ENCODE measurements around the gene SIRT2.

SIRT2 gene

GRCh38 chr19:38901683-38902082, 2.3 kb upstream of the SIRT2 start:
- no peak for TF ChIP-seq SUZ12 (IDR thresholded peaks at IDR 0.05)
- no peak for TF ChIP-seq ARNT (IDR thresholded peaks at IDR 0.05)
- TF ChIP-seq TARDBP (IDR thresholded peaks at IDR 0.05), result no peak
- TF ChIP-seq FOXK2 (IDR thresholded peaks at IDR 0.05), result no peak
- TF ChIP-seq FOXA1 (IDR thresholded peaks at IDR 0.05), result no peak
- no peak for TF ChIP-seq FOXM1 (IDR thresholded peaks at IDR 0.05; ENCODE audit: borderline replicate concordance)
- no peak for TF ChIP-seq ZNF384 (IDR thresholded peaks at IDR 0.05)
- no peak for TF ChIP-seq LEF1 (IDR thresholded peaks at IDR 0.05; ENCODE audit: borderline replicate concordance)
- TF ChIP-seq PKNOX1 (IDR thresholded peaks at IDR 0.05), result no peak
- TF ChIP-seq CTBP1 (IDR thresholded peaks at IDR 0.05; ENCODE audit: borderline replicate concordance), result no peak
- TF ChIP-seq SP1 (IDR thresholded peaks at IDR 0.05), result no peak
- ChIA-PET CTCF (no interaction called here), POLR2A (no interaction called here)
- DNase-seq (ENCODE audit: extremely low spot score), result no peak

GRCh38 chr19:38900743-38901190, 1.3 kb upstream of the SIRT2 start:
- TF ChIP-seq SP1 (IDR thresholded peaks at IDR 0.05) (no peak), L3MBTL2 (conservative IDR thresholded peaks at IDR 0.05) (no peak), LEF1 (IDR thresholded peaks at IDR 0.05; ENCODE audit: borderline replicate concordance) (no peak), ZNF384 (IDR thresholded peaks at IDR 0.05) (no peak), ARNT (IDR thresholded peaks at IDR 0.05) (no peak), HDGF (IDR thresholded peaks at IDR 0.05; ENCODE audit: borderline replicate concordance) (no peak), FOXK2 (IDR thresholded peaks at IDR 0.05) (no peak), PKNOX1 (IDR thresholded peaks at IDR 0.05) (no peak), BHLHE40 (IDR thresholded peaks at IDR 0.05; ENCODE audit: borderline replicate concordance) (no peak), FOXA1 (IDR thresholded peaks at IDR 0.05) (no peak), CTBP1 (IDR thresholded peaks at IDR 0.05; ENCODE audit: borderline replicate concordance) (no peak), TARDBP (IDR thresholded peaks at IDR 0.05) (no peak), SUZ12 (IDR thresholded peaks at IDR 0.05) (no peak), NFRKB (IDR thresholded peaks at IDR 0.05) (no peak), FOXM1 (IDR thresholded peaks at IDR 0.05; ENCODE audit: borderline replicate concordance) (no peak), ELF4 (IDR thresholded peaks at IDR 0.05) (no peak)
- ChIA-PET POLR2A (interaction anchor here (1.3 to 1.7 kb wide), 6 partner anchors 13 to 253 kb away, joined by 4 to 14 read pairs (median 4); partner anchors contain the start of genes ACTN4, MRPS12 and SARS2), CTCF (interaction anchor here (0.7 to 1.8 kb wide), 3 partner anchors 13 to 45 kb away, joined by 5 to 9 read pairs (median 5); partner anchors contain the start of gene SARS2)
- no peak for DNase-seq (ENCODE audit: extremely low spot score)

GRCh38 chr19:38900202-38900629, 798 bp upstream of the SIRT2 start:
- ChIA-PET CTCF (interaction anchor here (1.7 to 1.8 kb wide), 2 partner anchors 13 to 30 kb away, joined by 5 to 9 read pairs; partner anchors contain the start of gene SARS2), POLR2A (interaction anchor here (1.0 to 1.7 kb wide), 9 partner anchors 12 to 282 kb away, joined by 3 to 14 read pairs (median 4); partner anchors contain the start of genes ACTN4, EIF3K, HNRNPL and MRPS12)
- no peak for DNase-seq (ENCODE audit: extremely low spot score)
- TF ChIP-seq SP1 (IDR thresholded peaks at IDR 0.05) (no peak), NFRKB (IDR thresholded peaks at IDR 0.05) (no peak), ZNF384 (IDR thresholded peaks at IDR 0.05) (no peak), ELF4 (IDR thresholded peaks at IDR 0.05) (no peak), SUZ12 (IDR thresholded peaks at IDR 0.05) (no peak), LEF1 (IDR thresholded peaks at IDR 0.05; ENCODE audit: borderline replicate concordance) (no peak), PKNOX1 (IDR thresholded peaks at IDR 0.05) (no peak), FOXM1 (IDR thresholded peaks at IDR 0.05; ENCODE audit: borderline replicate concordance) (no peak)

GRCh38 chr19:38898788-38899446, 501 bp downstream of the SIRT2 start:
- POLR2A ChIA-PET, result no interaction called here
- DNase-seq (ENCODE audit: extremely low spot score), result no peak
- TF ChIP-seq BHLHE40 (IDR thresholded peaks at IDR 0.05; ENCODE audit: borderline replicate concordance) (no peak), FOXA1 (IDR thresholded peaks at IDR 0.05) (no peak), FOXK2 (IDR thresholded peaks at IDR 0.05) (no peak), HDGF (IDR thresholded peaks at IDR 0.05; ENCODE audit: borderline replicate concordance) (no peak), ELF4 (IDR thresholded peaks at IDR 0.05) (no peak), TARDBP (IDR thresholded peaks at IDR 0.05) (no peak), L3MBTL2 (conservative IDR thresholded peaks at IDR 0.05) (no peak), FOXM1 (IDR thresholded peaks at IDR 0.05; ENCODE audit: borderline replicate concordance) (no peak), CTBP1 (IDR thresholded peaks at IDR 0.05; ENCODE audit: borderline replicate concordance) (no peak), LEF1 (IDR thresholded peaks at IDR 0.05; ENCODE audit: borderline replicate concordance) (no peak), SP1 (IDR thresholded peaks at IDR 0.05) (no peak), SUZ12 (IDR thresholded peaks at IDR 0.05) (no peak), ZNF384 (IDR thresholded peaks at IDR 0.05) (no peak), NFRKB (IDR thresholded peaks at IDR 0.05) (no peak), PKNOX1 (IDR thresholded peaks at IDR 0.05) (no peak), ARNT (IDR thresholded peaks at IDR 0.05) (no peak)
- CTCF ChIA-PET, result no interaction called here

- ChIA-PET POLR2A (no interaction called here), CTCF (no interaction called here)
- no peak for DNase-seq (ENCODE audit: extremely low spot score)
- TF ChIP-seq FOXM1 (IDR thresholded peaks at IDR 0.05; ENCODE audit: borderline replicate concordance), result no peak
- TF ChIP-seq L3MBTL2 (conservative IDR thresholded peaks at IDR 0.05), result no peak
- TF ChIP-seq NFRKB (IDR thresholded peaks at IDR 0.05), result no peak
- TF ChIP-seq ELF4 (IDR thresholded peaks at IDR 0.05), result no peak
- no peak for TF ChIP-seq FOXA1 (IDR thresholded peaks at IDR 0.05)
- TF ChIP-seq CTBP1 (IDR thresholded peaks at IDR 0.05; ENCODE audit: borderline replicate concordance), result no peak
Measured at GRCh38 chr19:38894968-38895367, 4.5 kb downstream of the SIRT2 start.

All from HEK293T (cell line).